Smooth muscle cell (in vitro differentiated cells): ENCODE data around the gene TIMP4. TPM values are rescaled to one million over a fixed set of nuclear protein-coding genes. Genes with fewer than 3 reads are reported as not detected.

ENCODE experiments used
- DNase-seq: peaks from one replicate; lab custom pipeline; 2025; ENCODE audit not compliant: unreplicated experiment; lab: John Stamatoyannopoulos, UW
- H2AFZ ChIP-seq: fragments of 200-600 bp; sonication (generic); 2 replicates; pipeline ENCODE4 v1.6.0; 2016; ENCODE audit warnings: antibody characterized with exemption, low read depth, mild to moderate bottlenecking
- H3F3A ChIP-seq: fragments of 200-600 bp; sonication (generic); 2 replicates; pipeline ENCODE4 v1.6.0; 2017; ENCODE audit warnings: antibody characterized with exemption, low read depth
- H3K27ac ChIP-seq: fragments of 200-600 bp; sonication (generic); 2 replicates; pipeline ENCODE4 v1.5.1; 2016; ENCODE audit warnings: low read depth, mild to moderate bottlenecking
- H3K27me3 ChIP-seq: fragments of 200-600 bp; sonication (generic); 2 replicates; pipeline ENCODE4 v1.6.1; 2016; ENCODE audit warnings: low read depth, mild to moderate bottlenecking
- H3K36me3 ChIP-seq: fragments of 200-600 bp; sonication (generic); 2 replicates; pipeline ENCODE4 v1.5.1; 2016; ENCODE audit warnings: low read depth
- H3K4me1 ChIP-seq: fragments of 200-600 bp; sonication (generic); 2 replicates; pipeline ENCODE4 v1.5.1; 2016; ENCODE audit warnings: low read depth
- H3K4me2 ChIP-seq: fragments of 200-600 bp; sonication (generic); 2 replicates; pipeline ENCODE4 v1.6.0; 2016; ENCODE audit warnings: mild to moderate bottlenecking
- H3K4me3 ChIP-seq: fragments of 200-600 bp; sonication (generic); 2 replicates; pipeline ENCODE4 v1.5.1; 2016; ENCODE audit warnings: mild to moderate bottlenecking
- H3K79me2 ChIP-seq: fragments of 200-600 bp; sonication (generic); 2 replicates; pipeline ENCODE4 v1.6.0; 2016; ENCODE audit warnings: low read depth, mild to moderate bottlenecking
- H3K9ac ChIP-seq: fragments of 200-600 bp; sonication (generic); 2 replicates; pipeline ENCODE4 v1.6.0; 2016; ENCODE audit warnings: low read depth
- H3K9me3 ChIP-seq: fragments of 200-600 bp; sonication (generic); replicated peaks from 2 replicates; pipeline ENCODE4 v1.5.1; 2016; ENCODE audit warnings: low read depth
- H4K20me1 ChIP-seq: fragments of 200-600 bp; sonication (generic); 2 replicates; pipeline ENCODE4 v1.6.0; 2016; ENCODE audit warnings: low read depth
- WGBS: methylation state at CpG from one replicate; pipeline ENCODE4 v1.1.7; 2016; ENCODE audit warnings: low lambda C conversion rate; 5-methylcytosine and 5-hydroxymethylcytosine counted together
- polyA plus RNA-seq: library from polyadenylated mRNA; unstranded; fragments of >200 nt; fragmentation: Nextera tagmentation; extraction: Ambion mirVana; gene quantifications from 2 replicates; pipeline ENCODE4 v1.2.1, GENCODE V29; 2016
- total RNA-seq: library from RNA; depleted of rRNA; stranded (reverse); fragments of >200 nt; gene quantifications from 2 replicates; pipeline ENCODE4 v1.2.3, GENCODE V29; 2014
- TF ChIP-seq, protein P1 (sequence below): fragments of 200-600 bp; sonication (generic); IDR thresholded peaks from 2 replicates; pipeline ENCODE4 v1.5.1; 2017; ENCODE audit warnings: borderline replicate concordance, mild to moderate bottlenecking, antibody characterized with exemption; ENCODE audit not compliant: insufficient read depth, poor library complexity, severe bottlenecking

Gene TIMP4
- total and polyA plus RNA-seq, 2 experiments from 2014 or later: 0.27 to 1.5 TPM

DNA sequence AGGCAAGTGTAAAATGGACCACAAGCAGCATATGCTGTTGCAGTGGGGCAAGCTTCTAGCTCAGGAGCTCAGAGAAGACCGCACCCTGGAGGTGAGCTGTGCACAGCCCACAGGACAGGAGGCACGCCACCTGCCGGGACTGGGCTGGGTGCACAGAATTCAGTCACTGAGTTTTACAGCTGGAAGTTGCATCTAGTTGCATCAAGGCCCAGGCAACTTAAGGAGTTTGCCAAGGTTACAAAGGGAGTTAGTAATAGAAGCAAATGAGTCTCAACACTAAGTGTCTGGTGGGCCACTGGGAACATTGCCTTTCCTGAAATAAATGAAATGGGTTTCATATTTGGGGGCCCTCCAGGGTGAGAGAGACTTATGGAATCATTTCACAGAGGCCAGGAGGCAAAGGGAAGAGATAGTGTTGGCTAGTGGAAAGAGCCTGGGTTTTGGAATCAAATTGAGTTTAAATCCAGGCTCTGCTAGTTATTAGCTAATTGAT lies 36.0 kb upstream of the TIMP4 start:
- Histone ChIP-seq H3K9ac (no peak overlapping the region), H3K79me2 (no peaks in the 10 kb centered on the region), H2AFZ (no peak overlapping the region), H3K27me3 (no peaks in the 10 kb centered on the region), H3K4me3 (no peak overlapping the region), H3K27ac (peak overlapping the region; percentile 94), H3K4me2 (no peak overlapping the region), H3F3A (peaks cover 9% of the 10 kb centered on the region), H4K20me1 (no peaks in the 10 kb centered on the region), H3K36me3 (no peaks in the 10 kb centered on the region), H3K9me3 (no peaks in the 10 kb centered on the region), H3K4me1 (peaks cover 9% of the 10 kb centered on the region)
- no peak for DNase-seq
- TF ChIP-seq, protein P1, sequence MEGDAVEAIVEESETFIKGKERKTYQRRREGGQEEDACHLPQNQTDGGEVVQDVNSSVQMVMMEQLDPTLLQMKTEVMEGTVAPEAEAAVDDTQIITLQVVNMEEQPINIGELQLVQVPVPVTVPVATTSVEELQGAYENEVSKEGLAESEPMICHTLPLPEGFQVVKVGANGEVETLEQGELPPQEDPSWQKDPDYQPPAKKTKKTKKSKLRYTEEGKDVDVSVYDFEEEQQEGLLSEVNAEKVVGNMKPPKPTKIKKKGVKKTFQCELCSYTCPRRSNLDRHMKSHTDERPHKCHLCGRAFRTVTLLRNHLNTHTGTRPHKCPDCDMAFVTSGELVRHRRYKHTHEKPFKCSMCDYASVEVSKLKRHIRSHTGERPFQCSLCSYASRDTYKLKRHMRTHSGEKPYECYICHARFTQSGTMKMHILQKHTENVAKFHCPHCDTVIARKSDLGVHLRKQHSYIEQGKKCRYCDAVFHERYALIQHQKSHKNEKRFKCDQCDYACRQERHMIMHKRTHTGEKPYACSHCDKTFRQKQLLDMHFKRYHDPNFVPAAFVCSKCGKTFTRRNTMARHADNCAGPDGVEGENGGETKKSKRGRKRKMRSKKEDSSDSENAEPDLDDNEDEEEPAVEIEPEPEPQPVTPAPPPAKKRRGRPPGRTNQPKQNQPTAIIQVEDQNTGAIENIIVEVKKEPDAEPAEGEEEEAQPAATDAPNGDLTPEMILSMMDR: peak; percentile 16
- WGBS: 79% methylated on average over 3 of the region's 3 CpGs

DNA sequence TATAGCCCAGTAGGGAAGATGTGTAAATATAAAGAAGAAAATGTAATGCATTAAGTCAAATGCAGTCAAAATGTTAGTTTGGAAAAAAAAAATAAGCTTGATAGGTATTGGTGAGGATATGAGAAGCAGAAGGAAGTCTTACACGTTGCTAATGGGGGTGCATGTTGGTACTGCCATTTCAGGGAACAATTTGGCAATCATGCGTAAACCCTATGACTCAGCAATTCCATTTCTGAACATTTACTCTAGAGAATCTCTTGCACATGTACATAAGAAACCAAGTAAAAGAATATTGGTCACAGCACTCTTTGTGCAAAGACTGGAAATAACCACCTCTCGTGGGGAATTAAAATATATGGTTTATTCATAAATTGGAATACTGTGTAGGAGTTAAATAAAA lies 35.5 kb upstream of the TIMP4 start:
- H3F3A ChIP-seq: peaks cover 10% of the 10 kb centered on the region
- 40% methylated on average over 3 of the region's 3 CpGs for WGBS
- no peak overlapping the region for H2AFZ ChIP-seq
- H3K9ac ChIP-seq: peak overlapping the region; percentile 73
- peaks cover 9% of the 10 kb centered on the region for H3K4me1 ChIP-seq
- H4K20me1 ChIP-seq: no peaks in the 10 kb centered on the region
- TF ChIP-seq, protein P1: no peak
- H3K27me3 ChIP-seq: no peaks in the 10 kb centered on the region
- no peaks in the 10 kb centered on the region for H3K79me2 ChIP-seq
- peak overlapping the region; percentile 94 for H3K27ac ChIP-seq
- peak overlapping the region; percentile 80 for H3K4me2 ChIP-seq
- no peak overlapping the region for H3K4me3 ChIP-seq
- no peaks in the 10 kb centered on the region for H3K36me3 ChIP-seq
- DNase-seq: no peak
- no peaks in the 10 kb centered on the region for H3K9me3 ChIP-seq

DNA sequence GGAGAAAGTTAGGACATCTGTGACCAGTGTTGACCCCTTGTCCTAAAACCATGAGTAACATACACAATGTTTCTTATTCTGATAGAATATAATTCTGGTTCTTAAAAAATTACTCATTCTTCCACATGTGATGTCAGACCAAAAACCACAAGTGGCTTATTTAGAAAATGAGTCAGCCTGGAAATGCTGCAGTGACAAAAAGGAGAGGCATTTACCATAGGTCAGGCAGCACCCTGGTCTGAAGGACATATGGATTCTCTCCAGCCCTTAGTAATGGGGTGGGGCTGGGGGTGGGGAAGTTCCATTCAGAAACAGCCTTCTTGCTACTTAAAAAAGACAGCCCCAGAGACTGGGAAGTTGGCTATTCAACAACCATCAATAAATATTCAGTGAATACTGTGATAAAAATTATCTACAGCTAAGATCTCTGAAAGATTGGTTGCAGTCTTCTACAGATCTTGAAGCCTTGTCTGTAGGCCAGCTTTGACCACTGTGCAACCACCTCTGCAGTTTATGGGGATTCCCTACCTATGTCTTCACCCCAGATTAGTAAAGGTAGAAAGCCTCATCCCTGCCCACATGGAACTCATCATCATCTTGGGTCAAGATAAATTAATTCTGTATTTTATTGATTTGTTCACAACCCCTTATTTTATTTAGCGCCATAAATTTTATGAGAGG lies 34.9 kb upstream of the TIMP4 start:
- no peaks in the 10 kb centered on the region for H3K27me3 ChIP-seq
- H3K27ac ChIP-seq: peak overlapping the region; percentile 94
- H3K9me3 ChIP-seq: no peaks in the 10 kb centered on the region
- H4K20me1 ChIP-seq: no peaks in the 10 kb centered on the region
- H2AFZ ChIP-seq: no peak overlapping the region
- no peaks in the 10 kb centered on the region for H3K36me3 ChIP-seq
- H3K4me1 ChIP-seq: peaks cover 14% of the 10 kb centered on the region
- H3K4me2 ChIP-seq: peak overlapping the region; percentile 80
- no peaks in the 10 kb centered on the region for H3K79me2 ChIP-seq
- no peak for DNase-seq
- H3K9ac ChIP-seq: peak overlapping the region; percentile 73
- H3K4me3 ChIP-seq: no peak overlapping the region
- TF ChIP-seq, protein P1: no peak
- H3F3A ChIP-seq: peaks cover 15% of the 10 kb centered on the region
- WGBS: 93% methylated on average over 1 of the region's 1 CpG
